ENCODE results near the gene GNL3L. TPM values are rescaled to one million over a fixed set of nuclear protein-coding genes. Genes with fewer than 3 reads are reported as not detected.
"Not testable (repeated sequence)": the region's sequence is repeated elsewhere in the genome, so short reads cannot be mapped to it uniquely, and the experiment has no call there.

Gene GNL3L
- total and polyA plus RNA-seq, 2 donors (not counting 1 experiment from before 2014, with no cell fraction given), result 14.5 to 47.2 TPM

DNA sequence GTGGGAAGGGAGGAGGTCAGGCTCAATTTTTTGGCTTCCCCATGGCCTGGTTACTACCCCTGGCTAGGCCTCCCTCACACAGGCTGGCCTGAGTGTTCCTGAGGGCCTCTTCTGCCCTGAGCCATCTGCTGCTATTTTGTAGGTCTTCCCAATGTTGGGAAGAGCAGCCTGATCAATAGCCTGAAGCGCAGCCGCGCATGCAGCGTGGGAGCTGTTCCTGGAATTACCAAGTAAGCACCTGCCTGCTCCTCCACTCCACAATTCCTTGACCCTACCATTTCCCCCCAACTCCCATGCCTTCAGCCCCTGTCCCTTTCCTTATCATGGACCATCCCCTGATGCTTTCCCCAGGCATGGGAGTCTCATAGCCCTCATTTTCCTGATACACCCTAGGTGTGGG lies 20.8 kb downstream of the GNL3L start:
- ATAC-seq (ENCODE audit: low read depth), result no peak
- Histone ChIP-seq H3K27me3 (replicated peaks in 1 of 4; ENCODE audit: control extremely low read depth in 1 of 4, control insufficient read depth in 3 of 4, insufficient read depth in 4 of 4, low read length in 3 of 4) (no peaks in the 10 kb centered on the region), H3K9ac (ENCODE audit: low read length) (no peak overlapping the region), H3K4me3 (ENCODE audit: control extremely low read depth in 1 of 5, extremely low read depth in 1 of 5, insufficient read depth in 1 of 5, low read depth in 2 of 5, low read length in 4 of 5) (no peak overlapping the region), H4K20me1 (ENCODE audit: control insufficient read depth, insufficient read depth, low read length, poor library complexity, severe bottlenecking) (no peaks in the 10 kb centered on the region), H2AFZ (ENCODE audit: insufficient read depth, low read depth, low read length, poor library complexity, severe bottlenecking) (no peak overlapping the region), H3K36me3 (replicated peaks in 1 of 2; ENCODE audit: control extremely low read depth in 1 of 2, control insufficient read depth in 1 of 2, extremely low read depth in 1 of 2, insufficient read depth in 2 of 2, low read length in 1 of 2) (peaks cover 2 to 53% of the 10 kb centered on the region in 2 experiments), H3K79me2 (ENCODE audit: control insufficient read depth, insufficient read depth, low read length) (no peaks in the 10 kb centered on the region), H3K4me2 (replicated peaks; ENCODE audit: low read depth, low read length, poor library complexity, severe bottlenecking) (no peak overlapping the region), H3K4me1 (ENCODE audit: control insufficient read depth in 2 of 2, insufficient read depth in 2 of 2, low read length in 2 of 2) (no peaks in the 10 kb centered on the region), H3K9me3 (ENCODE audit: control extremely low read depth in 1 of 3, control insufficient read depth in 2 of 3, insufficient read depth in 1 of 3, low read length in 2 of 3) (no peaks in the 10 kb centered on the region), H3K27ac (ENCODE audit: low read length in 2 of 2) (no peak overlapping the region)
- POLR2A ChIA-PET, result no interaction called here
- 96% methylated on average over 4 of the region's 4 CpGs for WGBS (ENCODE audit: insufficient coverage)
- Mint-ChIP-seq H3K4me3 (no peak overlapping the region), H3K27ac (no peak overlapping the region), H3K27me3 (no peaks in the 10 kb centered on the region), H3K9me3 (ENCODE audit: insufficient read depth) (no peaks in the 10 kb centered on the region), H3K4me1 (no peaks in the 10 kb centered on the region)
- CTCF ChIA-PET, result no interaction called here
- TF ChIP-seq EZH2 (IDR thresholded peaks at IDR 0.05; ENCODE audit: borderline replicate concordance, insufficient read depth, low read depth, low read length, poor library complexity, severe bottlenecking), result no peak
- no peak for DNase-seq
- intact Hi-C loops (cut with micrococcal nuclease), result no loop called here

DNA sequence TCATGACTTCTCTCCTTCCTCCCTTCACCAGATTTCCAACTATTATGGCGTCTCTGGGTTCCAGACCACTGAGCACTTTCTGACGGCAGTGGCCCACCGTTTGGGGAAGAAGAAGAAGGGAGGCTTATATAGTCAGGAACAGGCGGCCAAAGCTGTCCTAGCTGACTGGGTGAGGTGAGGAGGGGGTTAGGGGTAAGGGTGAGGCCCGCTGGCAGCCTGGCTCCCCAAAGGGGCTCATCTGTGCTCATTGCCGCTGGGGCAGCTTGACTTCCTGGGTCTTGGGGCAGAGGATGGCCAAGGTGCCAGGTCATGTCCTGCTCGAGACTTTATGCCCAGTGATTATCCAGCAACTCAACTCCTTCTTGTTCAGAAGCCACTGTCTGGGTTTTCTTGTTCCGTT lies 21.8 kb downstream of the GNL3L start:
- Histone ChIP-seq H3K27me3 (replicated peaks in 1 of 4; ENCODE audit: control extremely low read depth in 1 of 4, control insufficient read depth in 3 of 4, insufficient read depth in 4 of 4, low read length in 3 of 4) (no peaks in the 10 kb centered on the region), H3K27ac (ENCODE audit: low read length in 2 of 2) (no peak overlapping the region), H2AFZ (ENCODE audit: insufficient read depth, low read depth, low read length, poor library complexity, severe bottlenecking) (no peak overlapping the region), H3K9ac (ENCODE audit: low read length) (no peak overlapping the region), H3K4me2 (replicated peaks; ENCODE audit: low read depth, low read length, poor library complexity, severe bottlenecking) (no peak overlapping the region), H3K4me3 (ENCODE audit: control extremely low read depth in 1 of 5, extremely low read depth in 1 of 5, insufficient read depth in 1 of 5, low read depth in 2 of 5, low read length in 4 of 5) (no peak overlapping the region), H3K79me2 (ENCODE audit: control insufficient read depth, insufficient read depth, low read length) (no peaks in the 10 kb centered on the region), H3K36me3 (replicated peaks in 1 of 2; ENCODE audit: control extremely low read depth in 1 of 2, control insufficient read depth in 1 of 2, extremely low read depth in 1 of 2, insufficient read depth in 2 of 2, low read length in 1 of 2) (peaks cover 2 to 55% of the 10 kb centered on the region in 2 experiments), H3K4me1 (ENCODE audit: control insufficient read depth in 2 of 2, insufficient read depth in 2 of 2, low read length in 2 of 2) (no peaks in the 10 kb centered on the region), H3K9me3 (ENCODE audit: control extremely low read depth in 1 of 3, control insufficient read depth in 2 of 3, insufficient read depth in 1 of 3, low read length in 2 of 3) (no peaks in the 10 kb centered on the region), H4K20me1 (ENCODE audit: control insufficient read depth, insufficient read depth, low read length, poor library complexity, severe bottlenecking) (no peaks in the 10 kb centered on the region)
- no peak overlapping the region for H3K4me3 Mint-ChIP-seq
- ATAC-seq (ENCODE audit: low read depth), result no peak
- intact Hi-C loops (cut with micrococcal nuclease), result no loop called here
- CTCF ChIA-PET, result no interaction called here
- no peaks in the 10 kb centered on the region for H3K9me3 Mint-ChIP-seq (ENCODE audit: insufficient read depth)
- no peak overlapping the region for H3K27ac Mint-ChIP-seq
- H3K4me1 Mint-ChIP-seq, result no peaks in the 10 kb centered on the region
- TF ChIP-seq, protein P1, sequence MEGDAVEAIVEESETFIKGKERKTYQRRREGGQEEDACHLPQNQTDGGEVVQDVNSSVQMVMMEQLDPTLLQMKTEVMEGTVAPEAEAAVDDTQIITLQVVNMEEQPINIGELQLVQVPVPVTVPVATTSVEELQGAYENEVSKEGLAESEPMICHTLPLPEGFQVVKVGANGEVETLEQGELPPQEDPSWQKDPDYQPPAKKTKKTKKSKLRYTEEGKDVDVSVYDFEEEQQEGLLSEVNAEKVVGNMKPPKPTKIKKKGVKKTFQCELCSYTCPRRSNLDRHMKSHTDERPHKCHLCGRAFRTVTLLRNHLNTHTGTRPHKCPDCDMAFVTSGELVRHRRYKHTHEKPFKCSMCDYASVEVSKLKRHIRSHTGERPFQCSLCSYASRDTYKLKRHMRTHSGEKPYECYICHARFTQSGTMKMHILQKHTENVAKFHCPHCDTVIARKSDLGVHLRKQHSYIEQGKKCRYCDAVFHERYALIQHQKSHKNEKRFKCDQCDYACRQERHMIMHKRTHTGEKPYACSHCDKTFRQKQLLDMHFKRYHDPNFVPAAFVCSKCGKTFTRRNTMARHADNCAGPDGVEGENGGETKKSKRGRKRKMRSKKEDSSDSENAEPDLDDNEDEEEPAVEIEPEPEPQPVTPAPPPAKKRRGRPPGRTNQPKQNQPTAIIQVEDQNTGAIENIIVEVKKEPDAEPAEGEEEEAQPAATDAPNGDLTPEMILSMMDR (IDR thresholded peaks at IDR 0.05), result no peak
- no peak for TF ChIP-seq EZH2 (IDR thresholded peaks at IDR 0.05; ENCODE audit: borderline replicate concordance, insufficient read depth, low read depth, low read length, poor library complexity, severe bottlenecking)
- DNase-seq, result no peak
- H3K27me3 Mint-ChIP-seq, result no peaks in the 10 kb centered on the region
- 93% methylated on average over 3 of the region's 8 CpGs for WGBS (ENCODE audit: insufficient coverage)
- POLR2A ChIA-PET, result no interaction called here

DNA sequence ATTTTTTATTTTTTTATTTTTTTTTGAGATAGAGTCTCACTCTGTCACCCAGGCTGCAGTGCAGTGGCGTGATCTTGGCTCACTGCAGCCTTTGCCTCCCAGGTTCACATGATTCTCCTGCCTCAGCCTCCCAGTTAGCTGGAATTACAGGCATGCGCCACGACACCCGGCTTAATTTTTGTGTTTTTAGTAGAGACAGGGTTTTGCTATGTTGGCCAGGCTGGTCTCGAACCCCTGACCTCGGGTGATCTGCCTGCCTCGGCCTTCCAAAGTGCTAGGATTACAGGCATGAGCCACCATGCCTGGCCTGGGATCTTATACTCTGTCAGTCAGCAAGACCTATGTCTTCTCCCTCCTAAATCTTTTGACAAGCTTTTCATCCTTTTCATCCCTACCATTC lies 25.0 kb downstream of the GNL3L start:
- H3K36me3 ChIP-seq (replicated peaks in 1 of 2; ENCODE audit: control extremely low read depth in 1 of 2, control insufficient read depth in 1 of 2, extremely low read depth in 1 of 2, insufficient read depth in 2 of 2, low read length in 1 of 2), result peaks cover 0 to 46% of the 10 kb centered on the region in 2 experiments
- POLR2A ChIA-PET; intact Hi-C loops (cut with micrococcal nuclease); H3K4me1 Mint-ChIP-seq; H3K9me3 ChIP-seq (ENCODE audit: control extremely low read depth in 1 of 3, control insufficient read depth in 2 of 3, insufficient read depth in 1 of 3, low read length in 2 of 3); H3K4me1 ChIP-seq (ENCODE audit: control insufficient read depth in 2 of 2, insufficient read depth in 2 of 2, low read length in 2 of 2); H3K79me2 ChIP-seq (ENCODE audit: control insufficient read depth, insufficient read depth, low read length); H3K4me3 Mint-ChIP-seq; DNase-seq; H3K9me3 Mint-ChIP-seq (ENCODE audit: insufficient read depth); H3K4me2 ChIP-seq (replicated peaks; ENCODE audit: low read depth, low read length, poor library complexity, severe bottlenecking); H2AFZ ChIP-seq (ENCODE audit: insufficient read depth, low read depth, low read length, poor library complexity, severe bottlenecking); H3K9ac ChIP-seq (ENCODE audit: low read length); H3K27ac ChIP-seq (ENCODE audit: low read length in 2 of 2); H3K4me3 ChIP-seq (ENCODE audit: control extremely low read depth in 1 of 5, extremely low read depth in 1 of 5, insufficient read depth in 1 of 5, low read depth in 2 of 5, low read length in 4 of 5); ATAC-seq (ENCODE audit: low read depth); H3K27me3 Mint-ChIP-seq; H3K27ac Mint-ChIP-seq; H3K27me3 ChIP-seq (replicated peaks in 1 of 4; ENCODE audit: control extremely low read depth in 1 of 4, control insufficient read depth in 3 of 4, insufficient read depth in 4 of 4, low read length in 3 of 4); H4K20me1 ChIP-seq (ENCODE audit: control insufficient read depth, insufficient read depth, low read length, poor library complexity, severe bottlenecking): not testable (repeated sequence)
- WGBS (ENCODE audit: insufficient coverage), result 100% methylated on average over 3 of the region's 7 CpGs
- CTCF ChIA-PET, result interaction anchor here (0.7 kb wide), 1 partner anchor 506 kb away, joined by 4 read pairs; no protein-coding TSS in a partner anchor

Measured in B cell (primary cell).